HEK293 (cell line): ENCODE data around the gene SLC35E4.

Experiments used
- CTCF ChIA-PET: fragments of 350-600 bp; formaldehyde crosslinking; extraction: SDS; loops from one replicate; lab custom pipeline; 2021; ENCODE audit warnings: antibody characterized with exemption; lab: Yijun Ruan, JAX
- POLR2A ChIA-PET: fragments of 300-600 bp; formaldehyde crosslinking; extraction: SDS; loops from one replicate; lab custom pipeline; 2020; ENCODE audit warnings: antibody characterized with exemption, inconsistent platforms; lab: Yijun Ruan, JAX
- H3K27ac ChIP-seq: fragments of 200-500 bp; sonication (Bioruptor generic); 2 replicates; pipeline ENCODE4 v1.5.1; 2014; ENCODE audit warnings: low read depth, low read length, control low read depth, inconsistent platforms; ENCODE audit errors: extremely low read depth
- H3K36me3 ChIP-seq, 2 experiments: fragments of 200-500 bp in 1 of 2; sonication (Bioruptor generic) in 1 of 2; 1 replicate in 1 of 2; 2 replicates in 1 of 2; pipeline ENCODE4 v1.5.1; 2014 to 2017; ENCODE audit warnings: inconsistent platforms in 2 of 2, low read length in 2 of 2; ENCODE audit not compliant: control insufficient read depth in 2 of 2, insufficient read depth in 1 of 2
- H3K4me1 ChIP-seq: fragments of 200-500 bp; sonication (Bioruptor generic); 2 replicates; pipeline ENCODE4 v1.5.1; 2014; ENCODE audit warnings: mild to moderate bottlenecking, low read length, inconsistent platforms; ENCODE audit not compliant: control insufficient read depth, insufficient read depth
- H3K4me3 ChIP-seq: 2 replicates; pipeline ENCODE4 v1.5.1; 2011; ENCODE audit warnings: low read depth, mild to moderate bottlenecking, control low read depth, low read length, moderate library complexity
- H3K9me3 ChIP-seq: fragments of 200-500 bp; sonication (Bioruptor generic); 2 replicates; pipeline ENCODE4 v1.5.1; 2014; ENCODE audit warnings: low read depth, low read length, inconsistent platforms; ENCODE audit not compliant: control insufficient read depth, insufficient read depth
- OVOL3 ChIP-seq: fragments of 450-650 bp; formaldehyde crosslinking; IDR thresholded peaks from 2 replicates; pipeline ENCODE4 v1.5.1; 2016; ENCODE audit warnings: missing biosample characterization, missing genetic modification characterization
- PRDM1 ChIP-seq: fragments of 450-650 bp; formaldehyde crosslinking; IDR thresholded peaks from 2 replicates; pipeline ENCODE4; 2016; ENCODE audit warnings: missing biosample characterization, missing genetic modification characterization
- TCF7L2 ChIP-seq: IDR thresholded peaks from 2 replicates; pipeline ENCODE4 v1.6.1; 2011; ENCODE audit warnings: low read depth, mild to moderate bottlenecking, inconsistent platforms, low read length, moderate library complexity, borderline replicate concordance
- WT1 ChIP-seq: fragments of 450-650 bp; formaldehyde crosslinking; IDR thresholded peaks from 2 replicates; pipeline ENCODE4 v1.5.1; 2016; ENCODE audit warnings: missing biosample characterization, missing genetic modification characterization
- ZBTB20 ChIP-seq: fragments of 450-650 bp; formaldehyde crosslinking; IDR thresholded peaks from 2 replicates; pipeline ENCODE4 v1.5.1; 2016; ENCODE audit warnings: missing biosample characterization, missing genetic modification characterization
- ZNF341 ChIP-seq: fragments of 450-650 bp; formaldehyde crosslinking; IDR thresholded peaks from 2 replicates; pipeline ENCODE4; 2016; ENCODE audit warnings: low read depth, missing biosample characterization, missing genetic modification characterization
- ZNF596 ChIP-seq: fragments of 450-650 bp; IDR thresholded peaks from 2 replicates; pipeline ENCODE4 v1.5.0; 2018; ENCODE audit warnings: missing biosample characterization, mild to moderate bottlenecking, missing genetic modification characterization, moderate library complexity
- ZNF654 ChIP-seq: fragments of 450-650 bp; formaldehyde crosslinking; IDR thresholded peaks from 2 replicates; pipeline ENCODE4 v1.5.1; 2016; ENCODE audit warnings: low read depth, missing biosample characterization, missing genetic modification characterization
- ZNF843 ChIP-seq: fragments of 450-650 bp; formaldehyde crosslinking; IDR thresholded peaks from 2 replicates; pipeline ENCODE4 v1.5.1; 2016; ENCODE audit warnings: missing biosample characterization, missing genetic modification characterization
- TF ChIP-seq, protein P1 (sequence below): fragments of 450-650 bp; formaldehyde crosslinking; IDR thresholded peaks from 2 replicates; pipeline ENCODE4 v1.5.1; 2016; ENCODE audit warnings: missing biosample characterization, missing genetic modification characterization
- TF ChIP-seq, protein P2 (sequence below): fragments of 450-650 bp; formaldehyde crosslinking; IDR thresholded peaks from 2 replicates; pipeline ENCODE4 v1.5.1; 2016; ENCODE audit warnings: missing biosample characterization, missing genetic modification characterization
- TF ChIP-seq, protein P3 (sequence below): fragments of 450-650 bp; formaldehyde crosslinking; conservative IDR thresholded peaks from 2 replicates; pipeline ENCODE4 v1.5.1; 2016; ENCODE audit warnings: low read depth, missing biosample characterization, missing genetic modification characterization

Gene SLC35E4

DNA sequence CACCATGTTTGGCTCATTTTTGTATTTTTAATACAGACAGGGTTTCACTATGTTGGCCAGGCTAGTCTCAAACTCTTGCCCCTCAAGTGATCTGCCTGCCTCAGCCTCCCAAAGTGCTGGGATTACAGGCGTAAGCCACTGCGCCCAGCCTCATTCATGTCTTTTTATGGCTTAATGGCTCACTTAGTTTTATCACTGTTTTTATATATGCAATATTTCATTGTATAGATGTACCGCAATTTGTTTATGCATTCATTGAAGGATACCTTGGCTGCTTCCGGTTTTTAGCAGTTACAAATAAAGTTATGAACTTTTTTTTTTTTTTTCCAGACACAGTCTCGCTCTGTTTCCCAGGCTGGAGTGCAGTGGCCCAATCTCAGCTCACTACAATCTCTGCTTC, 34.1 kb upstream of the SLC35E4 start:
- ChIA-PET POLR2A (interaction anchor here (0.6 kb wide), 1 partner anchor 40 kb away, joined by 10 read pairs; no protein-coding TSS in a partner anchor), CTCF (interaction anchor here (0.8 to 1.7 kb wide), 7 partner anchors 8 to 211 kb away, joined by 3 to 12 read pairs (median 7); no protein-coding TSS in a partner anchor)
- Histone ChIP-seq H3K4me1 (no peaks in the 10 kb centered on the region), H3K4me3 (no peak overlapping the region), H3K36me3 (no peaks in the 10 kb centered on the region), H3K9me3 (no peaks in the 10 kb centered on the region), H3K27ac (no peak overlapping the region)
- TF ChIP-seq TCF7L2: no peak
- no peak for TF ChIP-seq ZNF596 (tag by site-specific recombination)

DNA sequence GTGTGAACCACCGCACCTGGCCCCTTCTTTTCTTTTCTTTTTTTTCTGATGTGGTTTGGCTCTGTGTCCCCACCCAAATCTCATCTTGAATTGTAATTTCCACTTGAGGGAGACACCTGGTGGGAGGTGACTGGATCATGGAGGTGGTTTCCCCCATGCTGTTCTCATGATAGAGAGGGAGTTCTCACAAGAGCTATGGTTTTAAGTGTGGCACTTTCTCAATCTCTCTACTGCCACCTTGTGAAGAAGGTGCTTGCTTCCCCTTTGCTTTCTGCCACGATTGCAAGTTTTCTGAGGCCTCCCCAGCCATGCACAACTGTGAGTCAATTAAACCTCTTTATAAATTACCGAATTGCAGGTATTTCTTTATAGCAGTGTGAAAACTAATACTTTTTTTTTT, 33.5 kb upstream of the SLC35E4 start:
- CTCF ChIA-PET: interaction anchor here (0.6 to 1.6 kb wide), 6 partner anchors 8 to 316 kb away, joined by 3 to 12 read pairs (median 6); no protein-coding TSS in a partner anchor
- Histone ChIP-seq H3K36me3 (no peaks in the 10 kb centered on the region), H3K4me3 (no peak overlapping the region), H3K9me3 (no peaks in the 10 kb centered on the region), H3K27ac (no peak overlapping the region), H3K4me1 (no peaks in the 10 kb centered on the region)
- TF ChIP-seq ZNF843 (tag by site-specific recombination) (no peak), PRDM1 (peak; percentile 37; the same call in 1 of the 2 replicates), ZNF341 (tag by site-specific recombination) (peak; percentile 58; the same call in 1 of the 2 replicates), ZBTB20 (tag by site-specific recombination) (no peak), WT1 (tag by site-specific recombination) (no peak), ZNF654 (peak; percentile 44)
- TF ChIP-seq, protein P1, sequence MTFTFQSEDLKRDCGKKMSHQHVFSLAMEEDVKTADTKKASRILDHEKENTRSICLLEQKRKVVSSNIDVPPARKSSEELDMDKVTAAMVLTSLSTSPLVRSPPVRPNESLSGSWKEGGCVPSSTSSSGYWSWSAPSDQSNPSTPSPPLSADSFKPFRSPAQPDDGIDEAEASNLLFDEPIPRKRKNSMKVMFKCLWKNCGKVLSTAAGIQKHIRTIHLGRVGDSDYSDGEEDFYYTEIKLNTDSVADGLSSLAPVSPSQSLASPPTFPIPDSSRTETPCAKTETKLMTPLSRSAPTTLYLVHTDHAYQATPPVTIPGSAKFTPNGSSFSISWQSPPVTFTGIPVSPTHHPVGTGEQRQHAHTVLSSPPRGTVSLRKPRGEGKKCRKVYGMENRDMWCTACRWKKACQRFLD (tag by site-specific recombination): no peak
- TF ChIP-seq, protein P2, sequence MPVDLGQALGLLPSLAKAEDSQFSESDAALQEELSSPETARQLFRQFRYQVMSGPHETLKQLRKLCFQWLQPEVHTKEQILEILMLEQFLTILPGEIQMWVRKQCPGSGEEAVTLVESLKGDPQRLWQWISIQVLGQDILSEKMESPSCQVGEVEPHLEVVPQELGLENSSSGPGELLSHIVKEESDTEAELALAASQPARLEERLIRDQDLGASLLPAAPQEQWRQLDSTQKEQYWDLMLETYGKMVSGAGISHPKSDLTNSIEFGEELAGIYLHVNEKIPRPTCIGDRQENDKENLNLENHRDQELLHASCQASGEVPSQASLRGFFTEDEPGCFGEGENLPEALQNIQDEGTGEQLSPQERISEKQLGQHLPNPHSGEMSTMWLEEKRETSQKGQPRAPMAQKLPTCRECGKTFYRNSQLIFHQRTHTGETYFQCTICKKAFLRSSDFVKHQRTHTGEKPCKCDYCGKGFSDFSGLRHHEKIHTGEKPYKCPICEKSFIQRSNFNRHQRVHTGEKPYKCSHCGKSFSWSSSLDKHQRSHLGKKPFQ (tag by site-specific recombination): 0 out of 2 replicates have a peak, but pooled peaks have one; percentile 29
- TF ChIP-seq, protein P3, sequence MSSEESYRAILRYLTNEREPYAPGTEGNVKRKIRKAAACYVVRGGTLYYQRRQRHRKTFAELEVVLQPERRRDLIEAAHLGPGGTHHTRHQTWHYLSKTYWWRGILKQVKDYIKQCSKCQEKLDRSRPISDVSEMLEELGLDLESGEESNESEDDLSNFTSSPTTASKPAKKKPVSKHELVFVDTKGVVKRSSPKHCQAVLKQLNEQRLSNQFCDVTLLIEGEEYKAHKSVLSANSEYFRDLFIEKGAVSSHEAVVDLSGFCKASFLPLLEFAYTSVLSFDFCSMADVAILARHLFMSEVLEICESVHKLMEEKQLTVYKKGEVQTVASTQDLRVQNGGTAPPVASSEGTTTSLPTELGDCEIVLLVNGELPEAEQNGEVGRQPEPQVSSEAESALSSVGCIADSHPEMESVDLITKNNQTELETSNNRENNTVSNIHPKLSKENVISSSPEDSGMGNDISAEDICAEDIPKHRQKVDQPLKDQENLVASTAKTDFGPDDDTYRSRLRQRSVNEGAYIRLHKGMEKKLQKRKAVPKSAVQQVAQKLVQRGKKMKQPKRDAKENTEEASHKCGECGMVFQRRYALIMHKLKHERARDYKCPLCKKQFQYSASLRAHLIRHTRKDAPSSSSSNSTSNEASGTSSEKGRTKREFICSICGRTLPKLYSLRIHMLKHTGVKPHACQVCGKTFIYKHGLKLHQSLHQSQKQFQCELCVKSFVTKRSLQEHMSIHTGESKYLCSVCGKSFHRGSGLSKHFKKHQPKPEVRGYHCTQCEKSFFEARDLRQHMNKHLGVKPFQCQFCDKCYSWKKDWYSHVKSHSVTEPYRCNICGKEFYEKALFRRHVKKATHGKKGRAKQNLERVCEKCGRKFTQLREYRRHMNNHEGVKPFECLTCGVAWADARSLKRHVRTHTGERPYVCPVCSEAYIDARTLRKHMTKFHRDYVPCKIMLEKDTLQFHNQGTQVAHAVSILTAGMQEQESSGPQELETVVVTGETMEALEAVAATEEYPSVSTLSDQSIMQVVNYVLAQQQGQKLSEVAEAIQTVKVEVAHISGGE: no peak
- POLR2A ChIA-PET: interaction anchor here (0.6 kb wide), 1 partner anchor 40 kb away, joined by 10 read pairs; no protein-coding TSS in a partner anchor

DNA sequence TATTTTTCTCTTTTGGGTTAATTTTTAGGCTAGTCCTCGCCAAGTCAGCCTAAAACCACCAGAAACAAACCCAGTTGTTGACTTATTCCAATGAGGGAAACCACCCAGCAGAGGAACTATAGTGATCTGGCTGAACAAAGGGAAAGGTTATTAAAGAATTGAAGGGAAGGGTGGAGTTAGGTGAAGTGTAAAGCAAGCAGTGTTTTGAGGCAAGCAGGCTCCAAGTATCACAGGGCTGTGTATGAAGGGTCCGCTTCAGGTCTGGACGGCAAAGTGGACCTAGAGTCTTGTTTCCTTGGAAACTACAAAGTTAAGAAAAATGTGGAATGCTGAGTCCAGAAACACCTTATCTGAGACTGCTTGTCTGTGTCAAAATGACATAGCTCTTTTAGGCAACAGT, 31.8 kb upstream of the SLC35E4 start:
- no peaks in the 10 kb centered on the region for H3K9me3 ChIP-seq
- no peak for TF ChIP-seq OVOL3 (tag by site-specific recombination)
- TF ChIP-seq, all 188 proteins: peak for 0
- CTCF ChIA-PET: interaction anchor here (0.5 to 1.7 kb wide), 10 partner anchors 8 to 777 kb away, joined by 3 to 5 read pairs (median 3); no protein-coding TSS in a partner anchor
- H3K4me3 ChIP-seq: no peak overlapping the region
- no peaks in the 10 kb centered on the region for H3K4me1 ChIP-seq
- no peak overlapping the region for H3K27ac ChIP-seq
- POLR2A ChIA-PET: no interaction called here
- no peaks in the 10 kb centered on the region for H3K36me3 ChIP-seq
